HuH-7.5 (cell line): ENCODE results near the gene ADD3.
"Not testable (repeated sequence)": the region's sequence is repeated elsewhere in the genome, so short reads cannot be mapped to it uniquely, and the experiment has no call there.

Experiments used
- DNase-seq: peaks from one replicate; pipeline ENCODE4 v3.0.0; 2011; ENCODE audit warnings: low spot score

Gene ADD3

DNA sequence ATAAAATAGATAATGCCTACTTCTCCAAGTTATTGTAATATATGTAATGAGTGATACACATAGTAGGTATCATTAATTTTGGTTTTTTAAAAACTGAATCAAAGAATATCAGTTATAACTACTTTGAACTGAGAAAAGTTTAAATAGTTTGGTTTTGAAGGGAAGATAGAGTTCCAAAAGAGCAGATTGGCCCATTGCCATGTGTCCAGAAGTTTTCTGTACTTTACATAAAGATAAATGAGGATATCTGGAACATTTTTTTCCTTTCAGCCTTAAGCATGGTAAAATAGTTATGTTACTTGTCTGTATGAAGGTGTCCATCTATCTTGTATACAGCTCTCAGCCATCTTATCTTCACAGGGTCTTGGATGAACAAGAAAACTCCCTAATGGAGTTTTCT, 101.7 kb downstream of the ADD3 start:
- no peak for DNase-seq

DNA sequence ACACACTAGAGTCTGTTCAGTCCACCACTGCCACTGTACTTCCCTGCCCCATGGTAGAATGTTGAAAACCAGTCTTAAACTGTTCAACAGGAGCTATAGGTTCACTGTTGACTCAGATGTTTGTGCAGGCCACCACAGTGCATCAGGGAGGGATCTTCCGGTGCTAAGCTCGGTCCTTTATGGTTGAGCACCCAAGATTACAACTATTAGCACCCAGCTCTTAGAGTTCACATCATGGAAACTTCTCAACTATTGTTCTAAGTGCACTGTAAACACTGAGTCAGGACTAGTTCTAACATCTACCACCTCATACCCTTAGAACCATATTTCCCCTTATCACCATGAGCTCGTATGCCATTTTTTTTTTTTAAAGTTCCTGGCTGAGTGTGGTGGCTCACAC, 102.6 kb downstream of the ADD3 start:
- DNase-seq: no peak

DNA sequence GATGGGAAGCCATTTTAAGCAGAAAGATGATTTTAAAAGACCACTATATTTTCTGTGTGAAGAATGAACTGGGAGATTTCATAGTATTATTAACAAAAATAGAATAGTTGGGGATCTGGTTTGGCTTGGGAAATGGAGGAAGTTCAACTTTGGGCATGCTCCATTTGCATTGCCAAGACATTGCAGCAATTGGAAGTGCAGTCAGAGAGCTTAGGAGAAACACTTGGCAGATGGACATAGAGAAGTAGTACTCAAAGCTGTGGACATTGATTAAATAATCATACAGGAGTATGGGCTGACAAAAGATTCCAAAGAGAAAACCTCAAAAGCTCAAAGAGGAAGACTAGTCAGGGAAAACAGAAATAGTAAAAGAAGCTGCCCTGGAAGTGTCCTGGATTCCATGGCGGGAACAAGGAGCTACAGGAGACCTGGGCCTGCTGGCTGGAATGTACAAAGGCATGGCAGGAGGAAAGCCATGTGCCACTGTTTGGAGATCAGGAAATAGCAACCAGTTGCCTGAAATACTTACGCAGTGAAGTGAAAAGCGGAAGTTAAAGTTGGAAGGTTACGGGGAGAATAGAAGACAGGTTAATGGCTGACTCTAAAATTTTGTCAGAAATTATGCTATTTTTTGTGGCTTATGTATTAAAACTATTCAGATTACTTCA, 106.0 kb downstream of the ADD3 start:
- no peak for DNase-seq

DNA sequence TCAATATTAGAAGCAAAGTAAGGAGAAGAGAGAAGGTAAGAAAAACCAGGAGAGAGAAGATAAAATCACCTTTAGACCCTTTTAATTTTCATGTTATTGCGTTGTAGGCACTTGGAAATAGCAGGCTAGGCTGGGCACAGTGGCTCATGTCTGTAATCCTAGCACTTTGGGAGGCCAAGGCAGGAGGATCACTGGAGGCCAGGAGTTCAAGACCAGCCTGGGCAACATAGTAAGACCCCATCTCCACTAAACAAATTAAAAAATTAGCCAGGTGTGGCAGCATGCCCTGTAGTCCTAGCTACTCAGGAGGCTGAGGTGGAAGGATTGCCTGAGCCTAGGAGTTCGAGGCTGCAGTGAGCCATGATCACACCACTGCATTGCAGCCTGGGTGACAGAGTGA, 106.9 kb downstream of the ADD3 start:
- DNase-seq: not testable (repeated sequence)

DNA sequence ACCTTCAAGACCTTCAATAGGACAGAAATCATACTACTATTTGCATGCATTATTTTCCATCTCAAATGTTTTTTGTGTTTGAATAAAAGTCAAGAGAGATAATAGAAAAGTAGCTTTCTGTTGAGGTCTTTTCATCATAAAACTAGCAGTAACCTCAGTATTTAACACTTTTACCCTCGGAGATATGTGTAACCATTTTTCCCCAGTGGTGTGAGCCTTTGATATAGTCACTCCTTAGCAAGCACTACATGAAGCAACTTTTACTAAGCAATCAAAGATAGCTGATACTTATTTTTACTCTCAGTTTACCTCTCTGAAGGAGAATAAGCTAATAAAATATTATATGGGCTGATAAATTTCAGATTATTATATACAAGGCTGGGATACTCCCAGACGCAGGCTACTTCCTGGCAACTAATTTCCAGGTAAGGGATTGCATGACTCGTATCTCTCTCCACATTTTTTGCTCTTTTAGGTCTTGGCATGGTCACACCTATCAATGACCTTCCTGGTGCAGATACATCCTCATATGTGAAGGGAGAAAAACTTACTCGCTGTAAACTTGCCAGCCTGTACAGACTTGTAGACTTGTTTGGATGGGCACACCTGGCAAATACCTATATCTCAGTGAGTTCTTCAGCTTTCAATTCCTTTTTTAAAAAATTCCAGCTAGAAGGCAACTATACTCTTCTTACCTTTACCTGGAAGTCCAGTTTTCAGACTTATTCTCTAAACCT, 108.2 kb downstream of the ADD3 start:
- no peak for DNase-seq

DNA sequence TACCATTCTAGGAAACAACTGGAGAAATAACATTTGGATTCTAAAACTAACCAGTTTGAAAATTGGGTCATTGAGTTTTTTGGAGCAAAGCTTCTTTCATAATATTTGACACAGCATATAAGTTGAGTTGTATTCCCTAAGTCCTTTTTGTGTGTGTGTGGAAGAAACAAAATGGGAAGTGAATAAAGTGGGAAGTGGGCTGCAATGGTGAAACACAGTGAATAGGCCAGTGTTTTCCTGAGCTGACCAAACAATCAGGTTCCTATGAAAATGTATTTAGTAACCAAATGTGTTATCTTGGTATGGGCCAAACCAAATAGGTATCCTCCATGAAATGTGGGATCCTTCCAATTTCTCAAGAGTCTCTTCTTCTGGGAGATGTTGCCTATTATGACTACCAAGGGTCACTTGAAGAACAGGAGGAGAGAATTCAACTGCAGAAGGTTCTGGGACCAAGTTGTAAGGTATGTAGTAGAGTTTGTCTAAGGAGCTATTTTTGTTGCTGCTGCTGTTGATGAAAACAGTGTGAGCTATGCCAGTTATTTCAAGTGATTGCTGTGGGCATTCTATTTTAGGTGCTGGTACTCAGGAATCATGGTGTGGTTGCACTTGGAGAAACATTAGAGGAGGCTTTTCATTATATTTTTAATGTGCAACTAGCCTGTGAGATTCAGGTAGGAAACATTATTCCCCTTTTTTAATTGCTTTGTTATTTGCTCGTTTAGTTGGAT, 111.3 kb downstream of the ADD3 start:
- DNase-seq: no peak

DNA sequence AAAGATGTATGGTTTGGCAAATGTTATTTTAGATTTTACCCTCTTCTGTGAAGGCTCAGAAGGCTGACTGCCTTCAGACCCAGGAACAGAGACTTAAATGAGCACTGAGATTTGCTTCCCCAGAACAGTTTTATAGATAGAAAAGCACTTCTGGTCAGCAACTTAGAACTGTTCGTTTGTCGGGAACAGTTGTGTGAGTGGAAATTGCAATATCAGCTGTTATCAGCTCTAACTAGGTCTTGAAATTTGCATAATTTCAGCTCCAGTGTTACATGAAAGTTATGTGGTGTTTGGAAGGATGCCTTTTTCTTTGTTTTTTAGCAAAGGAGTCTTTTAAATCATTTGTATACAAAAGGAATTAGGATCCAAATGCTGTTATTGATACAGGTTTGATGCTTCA, 115.8 kb downstream of the ADD3 start:
- no peak for DNase-seq

DNA sequence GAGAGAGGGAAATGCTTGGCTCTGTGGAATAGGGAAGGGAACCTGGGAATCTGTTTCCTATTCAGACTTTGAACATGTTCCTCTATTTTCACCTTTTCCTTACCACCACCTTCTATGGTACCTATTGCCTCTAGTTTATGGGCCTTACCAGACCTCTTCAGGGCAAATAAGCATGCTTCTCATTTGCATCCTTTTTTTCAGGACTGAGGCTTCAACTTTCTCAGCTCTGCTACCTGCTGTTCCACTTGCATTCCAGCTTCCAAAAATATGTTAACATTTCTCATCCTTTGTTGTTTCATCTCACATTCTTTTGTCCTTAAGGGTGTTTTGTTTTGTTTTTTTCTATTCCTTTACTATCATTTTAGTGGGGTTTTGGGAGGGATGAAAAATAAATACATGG, 121.7 kb downstream of the ADD3 start:
- DNase-seq: no peak

DNA sequence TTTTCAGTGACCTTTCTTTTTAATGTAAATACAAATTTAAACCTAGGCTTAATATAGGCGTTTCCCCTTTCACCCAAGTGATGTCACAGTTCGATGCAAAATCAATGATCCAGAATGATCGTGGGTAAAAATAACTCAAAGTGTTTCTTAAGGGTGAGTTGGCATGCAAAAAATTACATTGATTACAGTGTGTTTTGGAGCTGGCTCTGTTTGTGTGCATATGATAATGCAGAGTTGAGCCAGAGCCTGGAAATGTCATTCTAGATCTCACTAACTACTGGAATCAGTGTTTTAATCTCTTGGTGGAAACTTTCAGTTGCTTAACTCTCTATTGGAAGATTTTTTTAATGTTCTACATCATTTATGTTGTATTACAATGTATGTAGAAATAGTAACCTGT, 127.1 kb downstream of the ADD3 start:
- no peak for DNase-seq

DNA sequence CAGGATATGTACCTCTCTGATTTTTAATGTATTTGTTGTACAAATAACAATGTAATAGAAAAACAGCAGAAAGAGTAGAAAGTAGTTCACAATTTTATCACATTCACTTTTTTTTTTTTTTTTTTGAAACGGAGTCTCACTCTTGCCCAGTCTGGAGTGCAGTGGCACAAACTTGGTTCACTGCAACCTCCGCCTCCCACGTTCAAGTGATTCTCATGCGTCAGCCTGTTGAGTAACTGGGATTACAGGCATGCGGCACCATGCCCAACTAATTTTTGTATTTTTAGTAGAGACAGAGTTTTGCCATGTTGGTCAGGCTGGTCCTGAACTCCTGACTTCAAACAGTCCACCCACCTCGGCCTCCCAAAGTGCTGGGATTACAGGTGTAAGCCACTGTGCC, 128.1 kb downstream of the ADD3 start:
- DNase-seq: not testable (repeated sequence)

DNA sequence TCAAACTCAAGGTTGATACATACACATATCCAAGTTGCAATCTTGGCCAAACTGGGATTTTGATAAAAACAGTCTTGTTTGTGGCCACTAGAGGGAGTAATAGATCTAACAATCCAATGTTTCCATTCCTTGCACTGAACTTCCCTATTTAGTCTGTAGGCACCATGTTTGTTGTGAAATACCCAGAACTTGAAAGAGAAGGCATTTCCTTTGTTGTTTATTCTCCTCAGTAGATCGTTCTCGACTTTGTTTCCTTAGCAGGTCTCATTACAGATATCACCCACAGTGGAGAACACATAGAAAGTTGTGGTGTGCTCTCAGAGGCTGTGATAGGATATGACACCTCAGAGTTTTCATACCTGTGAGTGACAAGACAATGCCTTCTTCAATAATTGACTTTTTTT, 129.4 kb downstream of the ADD3 start:
- peak; percentile 36 for DNase-seq

DNA sequence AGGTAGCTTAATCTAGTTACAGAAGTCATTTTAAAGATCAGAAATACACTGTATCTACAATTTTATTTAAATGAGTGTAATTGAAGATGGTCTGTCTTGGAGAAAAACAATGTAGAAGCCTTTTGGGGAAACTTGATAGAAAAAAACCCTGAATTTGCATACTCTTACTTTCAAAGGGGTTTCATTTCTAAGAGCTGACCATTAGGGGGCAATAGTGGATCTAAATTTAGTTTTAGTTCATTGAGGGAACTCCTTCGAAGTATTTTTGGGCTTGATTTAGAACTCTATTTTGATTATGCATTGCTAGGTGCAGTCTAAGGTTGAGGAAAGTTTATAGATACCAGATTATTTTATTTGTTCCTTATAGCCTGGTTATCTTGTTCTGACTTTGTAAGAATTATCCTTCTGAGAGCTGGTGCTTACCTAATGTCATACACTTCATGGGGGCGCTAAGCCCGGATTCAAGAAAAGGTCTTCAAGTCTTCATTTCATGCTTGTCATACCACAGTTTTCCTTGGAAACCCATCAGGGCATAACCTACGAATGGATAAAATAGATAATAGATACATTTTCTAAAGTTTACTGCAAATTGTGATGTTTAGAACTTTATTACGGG, 130.5 kb downstream of the ADD3 start:
- DNase-seq: no peak

DNA sequence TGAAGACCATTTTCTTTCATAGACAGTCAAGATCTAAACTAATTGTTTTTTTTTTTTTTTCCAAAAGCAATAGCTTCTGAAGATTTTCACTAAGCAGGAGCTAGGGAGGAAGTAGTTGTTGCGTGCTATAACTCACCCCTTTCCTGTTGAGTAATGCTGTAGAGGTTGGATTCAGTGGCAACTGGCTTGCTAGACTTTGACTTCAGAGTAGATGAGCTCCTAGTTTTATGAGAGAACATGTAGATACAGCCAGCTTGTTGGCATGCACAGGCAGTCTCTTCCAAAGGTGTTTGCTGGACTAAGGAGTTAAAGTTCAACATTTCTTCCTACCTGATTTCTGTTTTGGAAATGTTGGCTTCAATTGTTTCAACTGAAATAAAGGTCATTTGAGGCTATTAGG, 133.4 kb downstream of the ADD3 start:
- no peak for DNase-seq

DNA sequence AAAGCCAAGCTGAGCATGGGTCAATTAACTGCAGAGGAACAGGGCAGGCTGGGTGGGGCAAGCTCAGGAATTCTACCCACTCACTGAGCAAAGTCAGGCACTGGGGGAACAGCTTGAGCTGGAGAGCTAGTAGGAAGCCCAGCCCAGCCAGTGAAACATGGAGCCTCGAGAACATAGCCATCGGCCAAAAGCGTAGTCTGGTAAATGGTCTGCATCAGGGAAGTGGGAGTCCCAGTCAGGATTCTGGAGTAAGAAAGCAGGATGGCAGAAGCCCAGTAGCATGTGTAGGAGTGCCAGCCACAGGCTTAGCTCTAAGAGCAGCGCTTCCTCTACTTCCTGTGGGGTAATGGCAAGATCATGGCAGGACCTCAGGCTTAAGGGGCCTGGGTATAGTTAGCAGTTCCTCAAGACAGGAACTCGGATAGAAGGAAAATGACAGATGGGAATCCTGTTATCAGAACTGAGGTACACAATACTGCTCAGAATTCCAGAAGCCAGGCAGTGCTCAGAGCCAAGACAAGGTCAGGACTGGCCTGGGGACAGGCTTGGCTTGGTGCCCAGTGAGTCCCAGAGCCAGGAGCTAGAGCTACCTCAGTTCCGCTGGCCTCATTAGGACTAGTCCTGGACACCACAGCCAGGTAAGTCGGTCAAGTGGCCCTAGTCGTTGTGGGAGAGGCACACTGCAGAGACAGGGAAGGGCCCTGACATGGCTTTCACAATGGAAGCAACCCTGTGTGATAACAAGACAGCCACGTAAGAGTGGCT, 134.3 kb downstream of the ADD3 start:
- no peak for DNase-seq

DNA sequence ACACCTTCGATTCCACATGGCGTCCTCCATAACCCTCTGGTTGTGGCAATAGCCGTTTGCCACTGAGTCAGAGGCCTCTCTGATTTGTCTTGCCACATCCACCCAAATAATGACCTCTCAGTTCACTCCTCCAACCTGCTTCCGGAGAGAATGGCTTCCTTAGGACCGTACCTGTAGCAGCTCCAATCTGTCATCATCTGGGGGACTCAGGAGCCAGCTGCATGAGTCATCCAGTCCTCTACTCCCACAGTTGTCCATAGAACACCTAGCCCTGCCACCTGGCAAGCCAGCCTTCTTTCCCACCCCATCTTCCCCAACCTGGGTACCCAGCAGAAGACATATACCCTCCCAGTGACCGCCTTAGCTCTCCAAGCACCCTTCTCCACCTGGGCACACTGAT, 135.2 kb downstream of the ADD3 start:
- no peak for DNase-seq

DNA sequence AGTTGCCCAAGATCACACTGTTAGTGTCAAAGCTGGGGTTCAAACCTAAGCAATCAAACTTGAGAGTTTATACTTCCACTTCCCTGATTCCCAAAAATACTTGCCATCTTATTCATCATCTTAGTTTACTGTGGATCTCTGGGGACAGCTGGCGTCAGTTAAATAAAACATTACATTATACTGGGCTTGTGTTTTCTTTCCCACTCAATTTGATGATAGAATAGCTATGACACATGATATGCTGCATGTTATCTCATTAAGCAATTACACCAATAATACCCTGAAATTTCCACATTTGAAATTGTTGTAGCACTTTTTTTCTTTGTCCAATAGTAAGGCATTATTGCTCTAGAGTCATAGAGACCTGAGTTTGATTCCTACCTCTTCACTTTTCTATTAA, 136.7 kb downstream of the ADD3 start:
- DNase-seq: no peak

DNA sequence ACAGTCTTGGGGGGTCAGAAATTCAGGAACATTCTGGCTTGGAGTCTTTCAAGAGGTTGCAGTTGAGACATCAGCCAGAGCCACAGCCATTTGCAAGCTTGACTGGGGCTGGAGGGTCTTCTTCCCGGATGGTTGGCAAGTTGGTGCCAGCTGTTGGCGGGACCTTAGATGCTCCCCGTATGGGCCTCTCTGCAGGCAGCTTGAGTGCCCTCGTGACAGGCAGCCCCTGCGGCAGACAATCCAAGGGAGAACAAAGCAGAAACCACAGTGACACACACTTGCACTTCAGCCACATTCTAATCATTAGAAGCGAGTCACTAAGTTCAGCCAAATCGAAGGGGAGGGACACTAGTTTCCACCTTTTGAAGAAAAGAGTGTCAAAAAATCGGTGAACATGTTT, 140.2 kb downstream of the ADD3 start:
- no peak for DNase-seq

DNA sequence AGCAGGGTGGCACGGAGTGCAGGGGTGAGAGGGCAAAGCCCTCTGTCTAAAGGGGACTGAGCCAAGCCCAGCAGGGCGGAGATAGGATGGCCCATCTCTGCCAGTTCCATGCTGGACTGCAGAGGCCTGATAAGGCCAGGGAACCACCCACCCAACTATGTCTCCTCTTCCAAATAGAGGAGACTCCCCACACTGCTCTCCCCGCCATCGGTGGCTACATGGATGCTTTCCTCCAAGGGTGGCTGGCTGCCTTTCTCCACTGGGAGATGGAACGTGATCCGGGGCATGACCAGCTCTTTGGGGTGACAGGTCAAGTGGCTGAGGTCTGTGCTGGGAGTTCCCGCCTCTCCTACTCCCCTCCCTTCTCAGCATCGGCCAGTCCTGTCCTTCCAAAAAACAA, 141.5 kb downstream of the ADD3 start:
- DNase-seq: no peak

DNA sequence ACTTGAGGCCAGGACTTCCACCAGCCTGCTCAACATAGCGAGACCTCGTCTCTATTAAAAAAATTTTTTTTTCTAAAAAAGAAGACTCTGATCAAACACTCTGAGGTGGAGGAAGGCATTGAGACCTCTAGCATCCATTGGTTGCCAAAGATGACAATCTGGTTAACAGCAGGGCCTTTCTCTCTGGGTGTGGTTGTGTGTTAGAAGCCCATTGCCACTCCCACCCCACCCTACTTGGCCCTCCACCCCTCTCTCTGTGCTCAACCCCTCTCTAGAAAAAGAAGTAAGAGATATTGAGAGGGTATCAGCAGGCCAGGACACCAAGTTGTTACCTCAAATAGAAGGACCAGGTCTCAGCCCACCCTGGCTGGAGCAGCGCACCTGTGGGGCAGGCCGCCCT, 142.3 kb downstream of the ADD3 start:
- no peak for DNase-seq

DNA sequence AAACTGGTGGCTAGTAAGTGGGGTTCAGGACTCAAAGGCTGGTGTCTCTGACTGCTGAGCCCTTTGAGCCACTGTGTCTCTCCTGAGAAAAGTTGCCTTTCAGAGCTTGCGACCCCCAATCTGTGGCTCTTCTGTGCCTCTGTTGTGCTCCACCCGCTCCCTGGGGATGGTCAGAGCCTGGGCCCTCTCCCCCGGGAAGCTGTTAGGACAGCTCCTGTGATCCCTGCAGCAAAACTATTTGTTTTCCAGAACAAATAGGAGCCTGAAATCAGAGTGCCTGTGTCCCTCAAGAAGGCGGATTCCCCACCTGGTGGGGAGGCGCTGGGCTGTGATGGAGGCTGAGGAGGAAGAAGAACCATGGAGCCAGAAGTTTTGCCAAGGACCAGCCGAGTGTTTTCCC, 143.2 kb downstream of the ADD3 start:
- no peak for DNase-seq

DNA sequence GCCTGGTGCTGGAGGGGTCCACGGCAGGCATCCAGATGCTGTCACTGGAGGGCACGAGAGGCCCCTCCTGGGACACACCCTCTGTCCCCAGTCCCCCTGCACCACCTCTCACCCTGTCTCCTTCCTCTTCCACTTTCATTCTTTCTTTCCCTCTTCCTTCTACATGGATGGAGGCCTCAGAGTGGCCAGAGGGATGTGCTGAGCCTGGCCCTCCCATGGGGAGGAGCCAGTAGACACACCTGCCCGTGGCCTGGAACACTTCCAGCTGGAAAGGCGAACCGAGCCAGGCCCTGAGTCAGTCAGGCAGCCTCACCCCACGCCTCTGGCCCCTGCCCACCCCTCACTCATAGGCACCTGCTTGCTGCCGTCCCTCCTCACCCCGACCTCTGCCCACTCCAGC, 143.7 kb downstream of the ADD3 start:
- DNase-seq: no peak

DNA sequence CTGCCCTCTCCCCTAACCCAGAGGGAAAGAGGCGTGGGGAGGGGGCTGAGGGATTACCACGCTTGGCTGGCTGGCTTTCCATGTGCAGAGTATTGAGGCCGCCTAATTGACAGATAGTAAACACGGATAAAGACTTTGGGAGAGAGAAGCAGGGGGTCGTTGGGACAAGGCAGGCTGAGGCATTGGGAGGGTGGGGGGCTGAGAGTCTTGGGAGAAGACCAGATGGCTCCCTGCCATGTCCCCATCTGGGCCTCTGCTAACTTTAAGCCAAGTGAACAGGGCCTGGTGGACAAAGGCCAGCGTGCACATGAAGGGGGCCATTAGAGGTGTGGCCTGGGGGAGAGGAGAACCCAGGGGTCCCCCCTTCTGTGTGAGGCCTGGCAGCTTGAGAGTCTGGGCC, 144.2 kb downstream of the ADD3 start:
- no peak for DNase-seq
